Measurements from ENCODE around the gene SAPCD2.
"Not testable (repeated sequence)": the region's sequence is repeated elsewhere in the genome, so short reads cannot be mapped to it uniquely, and the experiment has no call there.

The SAPCD2 gene, protein sequence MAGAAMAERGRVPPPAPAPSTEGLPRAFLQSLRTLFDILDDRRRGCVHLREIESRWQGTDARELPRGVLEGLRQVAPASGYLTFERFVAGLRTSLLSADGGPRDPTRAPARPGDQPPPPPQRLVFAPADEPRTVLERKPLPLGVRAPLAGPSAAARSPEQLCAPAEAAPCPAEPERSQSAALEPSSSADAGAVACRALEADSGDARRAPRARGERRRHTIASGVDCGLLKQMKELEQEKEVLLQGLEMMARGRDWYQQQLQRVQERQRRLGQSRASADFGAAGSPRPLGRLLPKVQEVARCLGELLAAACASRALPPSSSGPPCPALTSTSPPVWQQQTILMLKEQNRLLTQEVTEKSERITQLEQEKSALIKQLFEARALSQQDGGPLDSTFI

DNA sequence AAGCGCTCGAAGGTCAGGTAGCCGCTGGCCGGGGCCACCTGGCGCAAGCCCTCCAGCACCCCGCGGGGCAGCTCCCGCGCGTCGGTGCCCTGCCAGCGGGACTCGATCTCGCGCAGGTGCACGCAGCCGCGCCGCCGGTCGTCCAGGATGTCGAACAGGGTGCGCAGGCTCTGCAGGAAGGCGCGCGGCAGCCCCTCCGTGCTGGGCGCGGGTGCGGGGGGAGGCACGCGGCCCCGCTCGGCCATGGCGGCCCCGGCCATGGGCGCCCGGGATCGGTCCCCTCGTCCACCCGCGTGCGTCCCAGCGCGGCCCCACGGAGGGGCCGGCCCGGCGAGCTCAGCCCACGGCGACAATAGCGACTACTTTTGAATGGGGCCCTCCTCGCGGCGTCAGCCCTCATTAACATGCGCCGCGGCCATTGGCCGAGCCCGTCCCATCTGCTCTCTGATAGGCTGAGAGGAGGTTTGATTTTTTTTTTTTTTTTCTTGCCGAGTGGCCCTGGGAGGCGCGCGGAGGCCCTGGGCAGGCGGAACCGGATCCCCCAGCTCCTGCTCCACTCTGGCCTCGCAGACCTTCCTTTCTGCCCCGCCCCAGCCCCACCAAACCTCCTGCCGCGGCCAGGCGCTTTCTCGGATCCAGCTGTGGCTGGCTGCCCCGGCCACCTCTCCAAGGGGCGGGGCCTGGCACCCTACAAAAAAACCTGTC, at the start of gene SAPCD2:
Gene SAPCD2, minus strand, starts transcription at position 357 of the 705 bp plus-strand sequence. Its CDS starts 97 bp downstream, at position 260.
- DNase-seq (ENCODE audit: low read depth in 2 of 2), result peak; percentile 68

DNA sequence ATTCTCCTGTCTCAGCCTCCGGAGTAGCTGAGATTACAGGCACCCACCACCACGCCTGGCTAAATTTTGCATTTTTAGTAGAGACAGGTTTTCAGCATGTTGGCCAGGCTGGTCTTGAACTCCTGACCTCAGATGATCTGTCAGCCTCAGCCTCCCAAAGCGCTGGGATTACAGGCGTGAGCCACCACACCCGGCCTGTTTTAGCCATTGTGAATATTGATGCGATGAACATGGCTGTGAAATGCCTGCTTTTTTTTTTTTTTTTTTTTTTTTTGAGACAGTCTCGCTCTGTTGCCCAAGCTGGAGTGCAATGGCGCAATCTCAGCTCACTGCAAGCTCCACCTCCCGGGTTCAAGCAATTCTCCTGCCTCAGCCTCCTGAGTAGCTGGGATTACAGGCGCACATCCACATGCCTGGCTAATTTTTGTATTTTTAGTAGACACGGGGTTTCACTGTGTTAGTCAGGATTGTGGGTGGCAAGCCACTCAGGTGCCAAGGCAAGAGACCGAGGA, 47.8 kb upstream of the SAPCD2 start:
- not testable (repeated sequence) for DNase-seq (ENCODE audit: low read depth in 2 of 2)

DNA sequence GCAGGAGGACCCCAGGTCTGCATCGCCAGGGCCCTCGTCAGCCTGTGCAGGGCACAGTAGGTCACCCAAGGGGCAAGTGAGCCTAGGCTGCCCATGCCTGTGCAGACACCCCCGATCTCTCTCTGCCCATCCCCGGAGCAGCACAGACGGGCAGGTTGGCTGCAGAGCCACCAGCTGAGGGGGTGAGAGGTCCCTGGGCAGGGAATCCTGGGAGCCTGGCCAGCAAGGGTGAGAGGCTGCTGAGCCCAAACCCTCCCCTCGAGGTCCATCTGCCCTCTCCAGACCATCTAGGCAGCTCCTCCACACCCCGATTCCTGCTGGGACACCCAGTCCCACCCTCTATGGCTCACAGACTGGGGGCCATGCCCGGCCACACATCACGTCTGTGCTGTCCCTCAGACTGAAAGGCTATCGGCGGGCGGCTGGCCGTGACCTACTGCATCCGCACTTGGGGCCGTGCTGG, 46.9 kb upstream of the SAPCD2 start:
- DNase-seq (ENCODE audit: low read depth in 2 of 2), result no peak

DNA sequence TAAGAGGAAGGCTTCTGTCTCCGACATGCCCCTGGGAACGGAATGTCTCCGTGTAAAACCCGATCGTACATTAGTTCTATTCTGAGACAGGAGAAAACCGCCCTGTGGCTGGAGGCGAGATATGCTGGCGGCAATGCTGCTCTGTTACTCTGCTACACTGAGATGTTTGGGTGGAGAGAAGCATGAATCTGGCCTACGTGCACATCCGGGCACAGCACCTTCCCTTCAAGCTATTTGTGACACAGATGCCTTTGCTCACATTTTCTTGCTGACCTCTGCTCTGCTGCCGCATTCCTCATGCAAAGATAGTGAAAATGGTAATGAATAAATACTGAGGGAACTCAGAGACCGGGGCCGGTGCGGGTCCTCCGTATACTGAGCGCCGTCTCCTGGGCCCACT, 46.4 kb upstream of the SAPCD2 start:
- DNase-seq (ENCODE audit: low read depth in 2 of 2), result no peak

DNA sequence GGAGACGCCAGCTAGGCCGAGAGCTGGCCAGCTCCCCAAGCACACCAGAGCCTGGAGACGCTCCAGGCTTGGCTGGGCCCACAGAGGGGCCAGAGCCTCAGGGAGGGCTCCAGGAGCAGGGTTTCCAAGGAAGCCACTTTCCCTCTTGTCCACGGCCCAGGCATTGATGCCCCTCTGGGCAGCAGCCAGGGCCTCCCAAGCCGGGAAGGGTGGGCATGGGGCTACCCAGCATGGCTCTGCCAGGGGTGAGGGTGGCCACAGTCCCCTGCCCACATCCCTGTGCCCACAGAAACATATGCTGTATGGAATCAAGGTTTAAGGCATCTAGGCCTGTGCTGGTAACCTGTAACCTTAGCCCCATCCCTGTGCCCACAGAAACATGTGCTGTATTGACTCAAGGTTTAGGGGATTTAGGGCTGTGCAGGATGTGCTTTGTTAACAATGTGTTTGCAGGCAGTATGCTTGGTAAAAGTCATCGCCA, 45.7 kb upstream of the SAPCD2 start:
- no peak for DNase-seq (ENCODE audit: low read depth in 2 of 2)

DNA sequence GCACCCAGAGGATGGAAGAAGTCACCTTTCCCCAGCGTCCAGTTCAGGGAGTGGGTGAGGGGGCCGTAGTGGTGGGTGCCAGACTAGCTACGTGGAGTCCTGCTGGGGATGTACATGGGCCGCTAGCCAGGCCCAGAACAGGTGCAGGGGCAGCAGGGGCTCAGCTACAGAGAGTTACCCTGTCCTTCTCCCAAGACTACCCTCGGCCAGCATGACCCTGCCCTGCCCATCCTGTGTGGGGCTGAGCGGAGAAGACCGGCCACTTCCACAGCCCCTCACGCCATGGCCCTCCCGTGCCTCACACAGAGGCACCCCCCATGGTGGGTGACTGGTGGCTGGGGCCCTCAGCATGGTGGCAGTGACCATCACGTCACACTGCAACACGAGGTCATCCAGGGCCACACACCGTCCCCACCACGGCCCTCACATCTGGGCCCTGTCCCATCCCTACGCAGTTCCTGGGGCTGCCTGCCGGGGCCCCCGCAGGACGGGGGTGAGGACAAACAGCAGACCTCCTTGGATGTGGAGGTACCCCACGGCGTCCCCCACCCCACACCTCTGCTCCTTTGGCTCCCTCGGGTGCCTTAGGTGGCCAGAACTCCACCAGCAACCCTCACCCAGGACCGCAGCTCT, 45.2 kb upstream of the SAPCD2 start:
- no peak for DNase-seq (ENCODE audit: low read depth in 2 of 2)

DNA sequence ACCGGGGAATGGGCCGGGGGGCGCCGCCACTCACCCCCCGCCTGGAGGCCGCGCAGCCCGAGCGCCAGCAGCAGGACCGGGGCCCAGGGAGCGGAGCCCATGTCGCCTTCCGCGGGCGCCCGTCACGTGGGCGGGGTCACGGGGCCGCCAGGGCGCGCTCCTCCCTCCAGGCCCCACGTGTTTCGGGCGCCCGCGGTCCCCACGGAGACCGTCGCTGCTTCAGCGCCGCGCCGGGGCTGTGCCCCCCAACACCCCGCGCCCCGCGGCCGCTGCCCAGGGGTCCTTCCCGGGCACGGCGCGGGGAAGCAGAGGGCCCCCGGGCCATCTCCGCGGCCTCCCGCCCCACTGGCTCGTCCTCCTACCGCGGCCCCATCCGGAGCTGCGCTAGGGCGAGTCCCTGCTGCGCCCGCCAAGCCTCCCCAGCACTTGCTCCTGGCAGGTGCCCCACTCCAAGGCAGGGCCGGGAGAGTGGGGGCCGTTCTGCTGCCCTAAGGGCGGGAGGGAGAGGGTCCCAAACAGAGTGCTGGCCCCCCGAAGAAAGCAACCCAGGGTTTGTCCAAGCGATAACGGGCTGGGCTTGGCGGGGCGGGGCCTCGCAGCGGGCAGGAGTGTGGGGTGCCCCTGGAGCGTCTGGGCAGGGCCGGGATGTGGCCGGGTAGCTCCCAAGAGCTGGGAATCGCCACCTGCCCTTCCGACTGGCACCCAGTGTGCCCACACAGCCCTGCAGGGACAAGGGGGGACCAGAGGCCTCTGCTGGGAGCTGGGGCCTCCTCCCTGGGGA, 44.4 kb upstream of the SAPCD2 start, which contains the start of gene DPP7:
Gene DPP7, minus strand, starts transcription at position 121 of the 781 bp plus-strand sequence. Its CDS starts 20 bp downstream, at position 101.
- DNase-seq (ENCODE audit: low read depth in 2 of 2), result peak; percentile 58 to 67

DNA sequence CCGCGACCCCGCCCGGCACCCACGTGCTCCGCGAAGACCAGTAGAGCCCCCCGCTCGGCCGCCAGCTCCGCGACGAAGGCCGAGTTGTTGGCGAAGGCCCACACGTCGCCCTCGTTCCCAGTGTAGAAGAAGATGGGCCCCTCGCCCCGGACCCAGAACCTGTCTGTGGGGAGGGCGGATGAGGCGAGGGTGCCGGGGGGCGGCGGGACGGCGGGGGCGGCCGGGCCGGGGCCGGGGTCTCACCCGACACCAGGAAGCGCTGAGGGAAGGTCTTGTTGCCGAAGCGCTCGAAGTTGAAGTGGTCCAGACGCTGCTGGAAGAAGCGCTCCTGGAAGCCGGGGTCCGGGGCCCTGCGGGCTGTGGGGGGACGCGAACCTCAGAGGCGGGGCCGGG, 43.9 kb upstream of the SAPCD2 start:
- DNase-seq (ENCODE audit: low read depth in 2 of 2), result no peak

DNA sequence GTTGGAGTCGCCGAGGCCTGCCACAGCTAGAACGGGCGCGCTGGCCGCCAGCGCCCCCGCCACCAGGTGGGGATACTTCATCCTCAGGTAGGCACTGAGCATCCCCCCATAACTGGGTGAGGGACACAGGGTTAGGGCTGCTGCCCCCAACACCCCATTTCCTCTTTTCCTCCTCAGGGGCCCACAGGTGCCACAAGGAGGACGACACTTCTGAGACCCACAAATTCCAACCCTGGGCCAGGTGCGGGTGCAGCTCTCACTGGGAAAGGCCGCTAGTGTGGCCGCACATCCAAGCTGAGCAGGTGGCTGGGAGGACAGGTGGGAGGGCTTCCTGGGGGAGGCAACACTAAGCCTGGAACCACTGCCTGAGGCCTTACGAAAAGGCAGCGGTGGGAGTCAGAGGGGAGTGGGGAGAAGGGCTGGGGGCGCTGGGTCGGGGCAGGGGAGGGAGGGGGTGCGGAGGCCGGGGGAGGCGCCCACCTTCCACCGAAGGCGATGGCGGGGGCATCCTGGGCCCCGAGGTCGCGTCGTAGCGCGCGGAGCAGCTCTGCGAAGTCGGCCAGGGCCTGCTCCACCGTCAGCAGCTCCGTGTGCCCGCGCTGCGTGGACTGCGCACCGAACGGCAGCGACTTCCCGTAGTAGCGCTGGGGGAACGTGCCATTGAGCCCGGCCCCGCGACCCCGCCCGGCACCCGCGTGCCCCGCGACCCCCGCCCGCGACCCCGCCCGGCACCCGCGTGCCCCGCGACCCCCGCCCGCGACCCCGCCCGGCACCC, 43.2 kb upstream of the SAPCD2 start:
- DNase-seq (ENCODE audit: low read depth in 2 of 2), result no peak

DNA sequence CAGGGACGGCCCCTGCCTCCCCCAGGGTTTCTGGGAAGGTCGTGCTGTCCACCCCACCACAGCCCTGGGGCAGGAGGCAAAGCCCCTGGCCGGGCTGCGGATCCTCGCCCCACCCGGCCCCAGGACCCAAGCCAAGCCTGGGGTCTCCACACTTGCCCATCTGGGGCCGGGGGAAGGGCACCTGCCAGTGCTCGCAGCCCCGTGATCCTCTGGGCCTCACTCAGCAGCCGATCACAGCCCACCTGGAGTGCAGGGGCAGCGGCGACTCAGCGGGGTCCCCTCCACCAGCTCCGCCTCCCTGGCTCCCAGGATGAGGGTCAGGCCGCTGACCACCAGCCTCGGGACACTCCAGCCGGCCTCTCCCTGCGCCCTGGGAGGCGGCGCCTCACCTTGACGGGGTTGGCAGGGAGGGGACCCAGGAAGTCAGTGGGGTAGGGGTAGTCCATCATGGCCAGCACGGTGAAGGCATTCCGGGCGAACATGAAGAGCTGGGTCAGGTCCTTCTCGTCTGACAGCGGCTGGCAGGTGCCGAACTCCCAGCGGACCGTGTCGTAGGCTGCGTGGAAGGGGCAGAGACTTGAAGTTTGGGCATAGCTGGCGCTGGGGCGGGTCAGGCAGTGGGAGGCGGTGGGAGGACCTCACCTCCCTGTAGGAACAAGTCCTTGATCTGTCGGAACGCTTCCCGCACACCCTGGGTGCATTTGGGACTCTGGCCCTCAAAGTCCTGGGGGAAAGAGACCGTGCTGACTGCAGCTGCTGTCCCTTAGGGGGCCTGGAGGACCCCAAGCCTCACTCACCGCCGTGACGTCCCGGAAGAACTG, 42.4 kb upstream of the SAPCD2 start:
- DNase-seq (ENCODE audit: low read depth in 2 of 2), result no peak

DNA sequence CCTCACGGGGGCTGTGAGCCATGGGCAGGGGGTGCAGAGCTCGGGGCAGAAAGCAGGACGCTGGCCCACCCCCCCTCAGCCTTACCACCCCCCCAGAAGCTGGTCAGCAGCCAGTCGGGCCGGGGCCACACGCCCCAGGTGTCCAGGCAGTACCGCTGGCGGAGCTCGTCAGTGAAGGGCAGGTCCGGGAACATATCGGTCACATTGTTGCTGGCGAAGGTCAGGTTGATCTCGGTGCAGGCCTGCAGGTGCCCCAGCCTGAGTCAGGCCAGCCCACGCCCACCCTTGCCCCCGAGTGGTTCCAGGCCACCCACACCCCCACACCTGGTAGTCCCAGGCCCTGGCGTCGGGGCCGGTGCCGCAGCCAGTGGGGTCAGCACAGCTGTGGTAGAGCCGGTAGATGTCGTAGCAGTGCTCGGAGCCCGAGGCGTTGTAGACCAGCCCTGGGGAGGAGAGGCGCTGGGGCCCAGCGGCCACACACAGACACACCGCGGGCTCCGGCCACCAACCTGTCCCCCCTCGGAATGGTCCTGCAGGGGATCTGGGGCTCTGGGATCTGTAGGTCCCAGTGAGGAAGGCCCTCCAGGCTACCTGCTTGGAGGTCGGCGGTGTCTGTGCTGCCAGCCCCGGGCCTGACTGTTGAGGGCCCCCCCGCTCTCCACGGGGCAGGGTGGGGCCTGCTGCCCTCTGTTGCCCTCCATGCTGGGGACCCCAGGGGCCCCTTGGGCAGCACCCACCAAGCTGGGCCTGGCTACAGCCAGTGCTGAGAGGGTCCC, 41.6 kb upstream of the SAPCD2 start:
- no peak for DNase-seq (ENCODE audit: low read depth in 2 of 2)

DNA sequence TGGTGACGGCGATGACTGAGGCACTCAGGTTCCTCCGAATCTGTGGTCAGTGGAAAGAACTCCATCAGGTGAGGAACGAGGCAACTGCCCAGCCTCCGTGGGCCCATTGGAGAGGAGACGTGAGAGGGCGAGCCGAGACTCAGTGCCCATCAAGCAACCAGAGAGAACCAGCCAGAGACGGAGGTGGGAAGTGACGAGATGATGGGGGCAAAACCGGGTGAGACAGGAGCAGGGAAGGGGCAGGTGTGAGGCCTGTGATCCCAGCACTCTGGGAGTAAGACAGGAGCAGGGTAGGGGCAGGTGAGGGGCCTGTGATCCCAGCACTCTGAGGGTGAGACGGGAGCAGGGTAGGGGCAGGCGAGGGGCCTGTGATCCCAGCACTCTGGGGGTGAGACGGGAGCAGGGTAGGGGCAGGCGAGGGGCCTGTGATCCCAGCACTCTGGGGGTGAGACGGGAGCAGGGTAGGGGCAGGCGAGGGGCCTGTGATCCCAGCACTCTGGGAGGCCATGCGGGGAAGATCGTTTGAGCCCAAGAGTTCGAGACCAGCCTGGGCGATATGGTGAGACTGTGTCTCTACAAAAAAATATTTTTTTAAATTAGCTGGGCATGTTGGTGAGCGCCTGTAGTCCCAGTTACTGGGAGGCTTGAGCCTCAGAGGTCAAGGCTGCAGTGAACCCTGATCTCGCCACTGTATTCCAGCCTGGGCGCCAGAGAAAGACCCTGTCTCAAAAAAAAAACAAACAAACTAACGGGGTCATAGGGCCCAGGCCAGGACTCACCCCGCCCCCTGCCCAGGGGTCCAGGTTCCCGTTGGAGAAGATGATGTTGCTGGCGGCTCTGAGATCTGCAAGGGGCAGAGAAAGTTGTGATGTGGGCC, 40.8 kb upstream of the SAPCD2 start:
- DNase-seq (ENCODE audit: low read depth in 2 of 2), result no peak

DNA sequence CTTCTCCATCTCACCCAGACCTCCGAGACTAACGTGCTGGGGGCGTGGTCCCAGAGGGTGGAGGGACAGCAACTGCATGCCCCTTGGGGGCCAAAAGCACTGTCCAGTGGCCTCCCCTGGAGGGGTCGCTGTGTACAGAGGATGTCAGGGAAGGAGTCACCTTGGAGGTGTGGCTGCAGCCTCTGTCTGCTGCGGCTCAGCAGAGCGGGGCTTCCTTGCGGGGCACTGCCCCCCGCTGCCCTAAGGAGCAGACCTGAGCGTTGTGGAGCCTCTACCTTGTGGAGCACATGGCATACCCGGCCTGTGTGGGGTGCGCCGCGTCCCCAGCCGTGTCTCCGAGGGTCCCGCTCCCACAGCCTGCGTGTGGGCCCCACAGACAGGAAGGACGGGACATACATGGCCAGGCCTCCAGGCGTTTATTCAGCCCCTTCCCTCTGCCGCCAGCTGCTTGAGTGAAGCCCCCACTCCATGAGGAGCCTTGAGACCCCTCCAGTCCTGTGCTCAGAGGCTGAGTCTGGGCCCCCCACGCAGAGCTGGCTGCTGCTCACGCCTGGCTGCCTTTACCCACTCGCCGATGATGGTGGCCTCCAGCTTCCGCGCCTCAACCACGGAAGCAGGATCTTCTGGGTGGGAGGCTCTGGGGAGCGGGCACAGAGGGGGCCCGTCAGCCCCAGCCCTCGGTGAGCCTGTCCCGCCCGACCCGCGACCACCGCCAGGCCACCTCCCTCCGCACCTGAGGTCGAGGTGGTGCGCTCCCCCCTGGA, 40.0 kb upstream of the SAPCD2 start:
- no peak for DNase-seq (ENCODE audit: low read depth in 2 of 2)

DNA sequence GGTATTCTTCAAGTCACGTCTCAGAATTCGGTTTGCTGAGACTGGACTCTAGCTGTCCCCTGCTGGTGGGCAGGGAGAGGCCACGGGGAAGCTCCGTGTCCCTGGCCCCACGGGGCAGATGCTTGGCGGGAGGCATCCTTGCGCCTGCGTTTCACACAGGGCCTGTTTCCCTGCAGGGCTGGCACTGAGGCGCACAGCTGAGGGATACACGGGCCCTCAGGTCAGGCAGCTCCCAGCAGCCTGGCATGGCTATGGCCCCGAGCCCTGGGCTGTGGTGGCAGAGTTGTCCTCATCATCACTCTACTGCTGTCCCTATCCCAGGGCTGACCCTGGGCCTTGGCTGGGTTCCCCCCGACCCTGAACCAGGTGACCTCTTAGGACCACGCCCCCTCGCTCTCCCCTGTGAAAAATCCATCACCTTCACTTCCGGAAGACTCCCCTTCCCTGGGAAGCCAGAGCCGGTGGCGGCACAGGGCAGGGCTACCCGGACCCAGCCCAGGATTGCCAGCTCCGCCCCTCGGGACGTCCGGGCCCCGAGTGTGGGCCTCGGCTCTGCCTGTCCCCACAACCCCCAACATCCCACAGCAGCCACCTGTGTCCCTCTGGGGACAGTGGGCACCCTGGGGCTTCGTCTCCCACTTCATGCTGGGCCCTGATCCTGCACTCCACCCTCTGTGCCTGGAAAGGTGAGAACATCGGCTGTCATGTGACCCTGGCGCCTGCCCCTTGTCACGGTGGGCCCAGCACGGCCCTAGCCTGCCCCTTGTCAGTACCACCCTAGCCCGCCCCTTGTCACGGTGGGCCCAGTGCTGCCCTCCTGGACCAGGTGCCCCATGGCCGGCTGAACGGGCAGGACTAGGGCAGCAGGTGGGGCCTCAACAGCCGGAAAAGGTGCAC, 39.1 kb upstream of the SAPCD2 start:
- no peak for DNase-seq (ENCODE audit: low read depth in 2 of 2)

DNA sequence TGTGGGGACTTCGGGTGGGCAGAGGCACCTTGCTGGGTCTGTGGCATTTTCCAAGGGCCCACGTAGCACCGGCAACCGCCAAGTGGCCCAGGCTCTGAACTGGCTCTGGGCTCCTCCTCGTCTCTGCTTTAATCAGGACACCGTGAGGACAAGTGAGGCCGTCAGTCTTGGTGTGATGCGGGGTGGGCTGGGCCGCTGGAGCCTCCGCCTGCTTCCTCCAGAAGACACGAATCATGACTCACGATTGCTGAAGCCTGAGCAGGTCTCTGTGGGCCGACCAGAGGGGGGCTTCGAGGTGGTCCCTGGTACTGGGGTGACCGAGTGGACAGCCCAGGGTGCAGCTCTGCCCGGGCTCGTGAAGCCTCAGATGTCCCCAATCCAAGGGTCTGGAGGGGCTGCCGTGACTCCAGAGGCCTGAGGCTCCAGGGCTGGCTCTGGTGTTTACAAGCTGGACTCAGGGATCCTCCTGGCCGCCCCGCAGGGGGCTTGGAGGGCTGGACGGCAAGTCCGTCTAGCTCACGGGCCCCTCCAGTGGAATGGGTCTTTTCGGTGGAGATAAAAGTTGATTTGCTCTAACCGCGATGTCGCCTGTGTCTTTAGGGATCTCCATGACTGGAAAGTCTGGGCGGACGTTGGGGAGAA, 38.4 kb upstream of the SAPCD2 start:
- no peak for DNase-seq (ENCODE audit: low read depth in 2 of 2)

DNA sequence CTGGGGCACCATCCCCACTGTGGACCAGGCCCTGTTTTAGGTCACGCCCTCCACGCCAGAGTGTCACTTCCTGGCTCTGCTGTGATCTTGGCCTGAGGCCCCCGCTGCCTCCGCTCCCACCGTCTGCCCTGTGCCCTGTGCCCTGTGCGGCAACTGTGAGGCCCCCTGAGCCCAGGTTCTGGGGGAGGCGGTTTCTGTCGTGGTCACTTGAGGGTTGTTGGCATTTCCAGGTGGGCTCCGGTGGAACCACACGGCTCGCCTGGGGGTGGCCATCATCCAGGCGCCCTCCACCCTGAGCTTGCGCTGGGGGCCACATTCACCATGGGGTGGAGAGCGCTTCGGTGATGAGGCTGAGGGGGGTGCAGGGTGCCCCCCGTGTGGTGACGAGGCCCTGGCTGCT, 37.6 kb upstream of the SAPCD2 start:
- no peak for DNase-seq (ENCODE audit: low read depth in 2 of 2)

Data from stimulated activated CD8-positive, alpha-beta memory T cell treated with anti-CD3 and anti-CD28 coated beads, Interleukin-15, amount 100 ng/mL, for 4 hours (primary cell).